ENCODE results near the gene BCAS1. TPM values are rescaled to one million over a fixed set of nuclear protein-coding genes. Genes with fewer than 3 reads are reported as not detected.

The BCAS1 gene
- total RNA-seq, 2 donors from 2014 or later, result 32.0 to 58.6 TPM

DNA sequence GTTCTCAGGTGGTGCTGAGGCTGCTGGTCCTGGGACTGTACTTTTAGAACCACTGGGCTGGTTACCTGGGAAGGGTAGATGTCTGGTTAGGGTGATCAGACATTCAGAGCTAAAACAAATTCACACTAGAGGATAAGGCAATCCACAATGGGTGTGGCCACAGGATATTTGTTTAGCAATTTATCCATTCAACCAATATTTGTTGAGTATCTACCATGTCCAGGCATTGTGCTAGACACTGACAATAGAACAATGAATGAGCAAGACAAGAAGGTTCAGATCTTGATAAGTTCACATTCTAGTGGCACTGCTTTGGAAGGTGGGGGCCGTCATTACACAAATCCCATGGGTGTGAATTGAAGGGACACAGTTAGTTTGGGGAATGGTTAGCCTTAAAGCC, 131.7 kb downstream of the BCAS1 start:
- Histone ChIP-seq H3K27me3 (replicated peaks; ENCODE audit: insufficient read depth) (no peaks in the 10 kb centered on the region), H3K9me3 (no peaks in the 10 kb centered on the region), H3K4me3 (no peak overlapping the region), H3K4me1 (replicated peaks) (peaks cover 2% of the 10 kb centered on the region), H3K27ac (no peak overlapping the region), H3K36me3 (no peaks in the 10 kb centered on the region)
- 83% methylated on average over 1 of the region's 1 CpG for WGBS
- no peak for DNase-seq (ENCODE audit: low spot score)
- no peak for TF ChIP-seq POLR2A (IDR thresholded peaks at IDR 0.05)
- intact Hi-C loops (cut with DNase I), result no loop called here

DNA sequence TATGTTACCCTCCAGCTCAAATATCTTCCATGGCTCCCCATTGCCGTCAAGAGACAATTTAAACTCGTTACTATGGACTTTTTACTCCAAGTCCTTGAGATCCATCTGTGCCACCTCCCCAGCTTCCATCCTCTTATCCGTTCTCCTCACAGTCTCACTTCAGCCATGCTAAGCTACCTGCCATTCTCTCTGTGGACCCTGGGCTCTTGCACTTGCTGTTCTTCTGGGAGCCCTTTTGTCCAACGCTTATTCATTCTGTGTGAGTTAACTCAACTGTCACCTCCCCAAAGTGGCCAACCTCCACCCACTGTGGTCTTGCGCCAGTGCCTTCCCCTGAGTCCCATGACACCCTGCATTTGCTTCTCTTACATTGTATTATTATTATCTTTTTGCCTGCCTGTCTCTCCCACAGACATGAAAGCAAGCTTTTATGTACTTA, 132.4 kb downstream of the BCAS1 start:
- DNase-seq (ENCODE audit: low spot score), result no peak
- WGBS, result 85% methylated on average over 5 of the region's 5 CpGs
- no peaks in the 10 kb centered on the region for H3K9me3 ChIP-seq
- no peaks in the 10 kb centered on the region for H3K36me3 ChIP-seq
- peaks cover 2% of the 10 kb centered on the region for H3K4me1 ChIP-seq (replicated peaks)
- no peak overlapping the region for H3K4me3 ChIP-seq
- TF ChIP-seq, protein P1, sequence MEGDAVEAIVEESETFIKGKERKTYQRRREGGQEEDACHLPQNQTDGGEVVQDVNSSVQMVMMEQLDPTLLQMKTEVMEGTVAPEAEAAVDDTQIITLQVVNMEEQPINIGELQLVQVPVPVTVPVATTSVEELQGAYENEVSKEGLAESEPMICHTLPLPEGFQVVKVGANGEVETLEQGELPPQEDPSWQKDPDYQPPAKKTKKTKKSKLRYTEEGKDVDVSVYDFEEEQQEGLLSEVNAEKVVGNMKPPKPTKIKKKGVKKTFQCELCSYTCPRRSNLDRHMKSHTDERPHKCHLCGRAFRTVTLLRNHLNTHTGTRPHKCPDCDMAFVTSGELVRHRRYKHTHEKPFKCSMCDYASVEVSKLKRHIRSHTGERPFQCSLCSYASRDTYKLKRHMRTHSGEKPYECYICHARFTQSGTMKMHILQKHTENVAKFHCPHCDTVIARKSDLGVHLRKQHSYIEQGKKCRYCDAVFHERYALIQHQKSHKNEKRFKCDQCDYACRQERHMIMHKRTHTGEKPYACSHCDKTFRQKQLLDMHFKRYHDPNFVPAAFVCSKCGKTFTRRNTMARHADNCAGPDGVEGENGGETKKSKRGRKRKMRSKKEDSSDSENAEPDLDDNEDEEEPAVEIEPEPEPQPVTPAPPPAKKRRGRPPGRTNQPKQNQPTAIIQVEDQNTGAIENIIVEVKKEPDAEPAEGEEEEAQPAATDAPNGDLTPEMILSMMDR (IDR thresholded peaks at IDR 0.05), result no peak
- TF ChIP-seq POLR2AphosphoS5 (IDR thresholded peaks at IDR 0.05), result no peak
- no peak for TF ChIP-seq POLR2A (IDR thresholded peaks at IDR 0.05)
- H3K27me3 ChIP-seq (replicated peaks; ENCODE audit: insufficient read depth), result no peaks in the 10 kb centered on the region
- intact Hi-C loops (cut with DNase I), result no loop called here
- no peak overlapping the region for H3K27ac ChIP-seq

DNA sequence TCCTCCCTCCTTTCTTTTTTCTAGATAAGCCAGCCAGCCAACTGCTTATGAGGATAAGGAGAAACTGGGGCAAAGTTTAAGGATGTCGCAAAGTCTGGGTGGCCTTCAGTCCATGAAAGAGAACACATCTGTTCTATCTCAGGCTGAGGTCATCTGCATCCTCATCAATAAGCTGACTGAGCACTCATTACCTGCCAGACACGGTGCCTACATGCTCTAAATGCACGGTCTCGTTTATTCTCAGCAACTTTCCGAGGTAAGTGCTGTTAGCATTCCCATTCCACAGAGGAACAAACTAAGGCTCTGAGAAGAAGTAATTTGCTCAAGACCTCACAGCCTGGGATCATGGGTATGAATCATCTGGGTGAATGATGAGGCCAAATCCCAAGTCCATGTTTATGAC, 133.1 kb downstream of the BCAS1 start:
- Histone ChIP-seq H3K4me1 (replicated peaks) (peaks cover 2% of the 10 kb centered on the region), H3K4me3 (no peak overlapping the region), H3K27ac (no peak overlapping the region), H3K36me3 (no peaks in the 10 kb centered on the region), H3K9me3 (no peaks in the 10 kb centered on the region), H3K27me3 (replicated peaks; ENCODE audit: insufficient read depth) (no peaks in the 10 kb centered on the region)
- whole genome bisulfite sequencing, result 93% methylated on average over 5 of the region's 5 CpGs
- intact Hi-C loops (cut with DNase I), result no loop called here
- no peak for DNase-seq (ENCODE audit: low spot score)
- TF ChIP-seq POLR2A (IDR thresholded peaks at IDR 0.05), result no peak
- TF ChIP-seq, protein P1 (IDR thresholded peaks at IDR 0.05), result no peak
- TF ChIP-seq POLR2AphosphoS5 (IDR thresholded peaks at IDR 0.05), result no peak

DNA sequence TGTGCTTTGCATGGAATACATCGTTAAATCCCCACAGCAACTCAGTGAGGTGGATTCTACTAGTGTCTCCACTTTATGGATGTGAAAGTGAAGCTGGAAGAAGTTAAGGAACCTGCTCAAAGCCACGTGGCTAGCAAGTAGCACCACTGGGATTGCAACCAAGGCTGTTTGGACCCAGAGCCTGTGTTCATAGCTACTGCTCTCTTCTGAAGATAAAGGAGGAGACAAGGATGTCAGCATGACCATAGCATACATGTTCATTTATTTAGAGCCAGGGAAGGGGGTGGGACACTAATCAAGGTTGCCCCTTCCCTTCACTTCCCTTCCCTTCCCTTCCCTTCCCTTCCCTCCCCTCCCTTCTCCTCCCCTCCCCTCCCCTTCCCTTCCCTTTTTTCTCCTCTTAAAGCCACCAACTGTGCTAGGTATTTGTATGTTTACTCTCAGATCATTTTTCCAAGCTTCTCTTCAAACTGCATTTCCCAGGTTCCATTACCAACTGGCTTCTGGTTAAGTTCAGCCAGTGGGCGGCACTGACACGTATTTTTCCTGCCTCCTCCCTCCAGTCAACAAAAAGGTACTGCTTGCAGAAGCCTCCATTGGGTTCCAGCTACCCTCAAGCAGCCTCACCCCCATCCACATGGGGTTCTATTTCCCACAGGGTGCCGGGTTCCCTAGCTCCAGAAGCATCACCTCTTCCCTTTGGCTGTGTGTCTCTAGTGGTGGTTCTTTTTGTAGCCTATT, 134.9 kb downstream of the BCAS1 start:
- Histone ChIP-seq H3K36me3 (no peaks in the 10 kb centered on the region), H3K9me3 (no peaks in the 10 kb centered on the region), H3K4me1 (replicated peaks) (peaks cover 2% of the 10 kb centered on the region), H3K4me3 (no peak overlapping the region), H3K27me3 (replicated peaks; ENCODE audit: insufficient read depth) (no peaks in the 10 kb centered on the region), H3K27ac (no peak overlapping the region)
- no peak for DNase-seq (ENCODE audit: low spot score)
- WGBS, result 58% methylated on average over 5 of the region's 5 CpGs
- TF ChIP-seq, protein P1 (IDR thresholded peaks at IDR 0.05), result no peak
- no peak for TF ChIP-seq POLR2A (IDR thresholded peaks at IDR 0.05)
- TF ChIP-seq POLR2AphosphoS5 (IDR thresholded peaks at IDR 0.05), result no peak
- intact Hi-C loops (cut with DNase I), result no loop called here

DNA sequence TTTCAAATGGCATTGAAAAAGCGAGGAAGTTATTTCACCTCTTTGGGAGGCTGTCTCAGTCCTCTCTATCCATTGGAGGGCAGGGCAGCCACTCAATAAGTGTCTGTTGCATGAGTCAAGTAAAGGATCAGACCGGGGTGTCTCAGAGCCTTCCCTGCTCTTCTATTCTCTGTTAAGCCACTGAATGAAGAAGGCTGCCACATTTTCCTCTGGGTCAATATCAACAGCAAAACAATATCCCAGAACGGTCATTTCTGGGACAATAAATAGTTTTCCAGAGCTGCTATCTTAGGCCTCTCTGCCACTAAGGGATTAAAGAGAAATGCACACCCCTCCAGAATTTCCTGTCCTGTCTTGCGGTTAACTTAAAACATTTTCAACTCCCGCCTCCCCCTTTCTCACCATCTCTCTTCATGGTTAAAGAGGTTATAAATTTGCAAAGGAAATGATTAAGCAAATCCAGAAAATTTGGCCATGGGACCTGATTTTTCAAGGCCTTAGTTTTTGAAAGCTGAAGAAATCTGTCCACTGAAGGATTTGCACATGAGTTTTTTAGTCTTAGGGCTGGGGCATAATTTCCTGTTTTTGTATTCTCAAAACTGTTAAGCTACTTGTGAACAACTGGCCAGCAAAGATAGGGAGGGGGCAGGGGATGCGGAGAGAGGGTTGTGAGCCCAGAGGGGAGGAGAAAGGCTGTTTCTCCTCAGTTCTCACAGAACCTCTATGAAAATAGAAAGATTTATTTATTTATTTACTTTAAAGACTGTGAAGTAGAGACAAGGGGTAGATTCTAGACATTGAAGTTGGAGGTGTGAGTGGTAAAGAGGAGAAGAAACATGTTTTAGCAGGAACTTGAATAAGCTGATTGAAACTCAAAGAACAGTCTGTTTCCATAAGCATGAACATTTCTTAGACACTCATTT, 135.7 kb downstream of the BCAS1 start:
- Histone ChIP-seq H3K9me3 (no peaks in the 10 kb centered on the region), H3K27me3 (replicated peaks; ENCODE audit: insufficient read depth) (no peaks in the 10 kb centered on the region), H3K4me3 (no peak overlapping the region), H3K36me3 (no peaks in the 10 kb centered on the region), H3K27ac (no peak overlapping the region), H3K4me1 (replicated peaks) (peaks cover 2% of the 10 kb centered on the region)
- TF ChIP-seq POLR2AphosphoS5 (IDR thresholded peaks at IDR 0.05) (no peak), POLR2A (IDR thresholded peaks at IDR 0.05) (no peak)
- TF ChIP-seq, protein P1 (IDR thresholded peaks at IDR 0.05), result no peak
- intact Hi-C loops (cut with DNase I), result no loop called here
- WGBS, result 56% methylated on average over 6 of the region's 6 CpGs
- DNase-seq (ENCODE audit: low spot score), result no peak

Measured in prostate gland (tissue), 2 donors.